DOHH2 (cell line): ENCODE measurements around the gene AXDND1.
"Not testable (repeated sequence)": the region's sequence is repeated elsewhere in the genome, so short reads cannot be mapped to it uniquely, and the experiment has no call there.

Experiments used
- H3F3A ChIP-seq: fragments of 200-600 bp; sonication (generic), shearing (Covaris generic); 2 replicates; pipeline ENCODE4 v1.6.0; 2016; ENCODE audit warnings: antibody characterized with exemption, mild to moderate bottlenecking; ENCODE audit not compliant: control insufficient read depth, insufficient read depth
- H3K27ac ChIP-seq: fragments of 200-600 bp; sonication (generic); 2 replicates; pipeline ENCODE4 v1.5.1; 2014; ENCODE audit warnings: low read depth, mild to moderate bottlenecking, low read length, moderate library complexity
- H3K27me3 ChIP-seq: fragments of 200-600 bp; sonication (generic); 2 replicates; pipeline ENCODE4 v1.6.1; 2014; ENCODE audit warnings: mild to moderate bottlenecking, low read length, mixed read lengths; ENCODE audit not compliant: control insufficient read depth
- H3K36me3 ChIP-seq: fragments of 200-600 bp; sonication (generic); 2 replicates; pipeline ENCODE4 v1.6.1; 2014; ENCODE audit warnings: mild to moderate bottlenecking, low read length, moderate library complexity, mixed read lengths; ENCODE audit not compliant: control insufficient read depth
- H3K4me1 ChIP-seq: fragments of 200-600 bp; sonication (generic); 2 replicates; pipeline ENCODE4 v1.6.1; 2014; ENCODE audit warnings: mild to moderate bottlenecking, low read length, mixed read lengths; ENCODE audit not compliant: control insufficient read depth
- H3K4me2 ChIP-seq: fragments of 200-600 bp; sonication (generic); 2 replicates; pipeline ENCODE4 v1.6.0; 2014; ENCODE audit warnings: mild to moderate bottlenecking, low read length, moderate library complexity
- H3K4me3 ChIP-seq: fragments of 200-600 bp; sonication (generic); 2 replicates; pipeline ENCODE4 v1.5.1; 2014; ENCODE audit warnings: mild to moderate bottlenecking, low read length, mixed read lengths
- H3K79me2 ChIP-seq: fragments of 200-600 bp; sonication (generic); 2 replicates; pipeline ENCODE4 v1.6.1; 2014; ENCODE audit warnings: mild to moderate bottlenecking, low read length, mixed read lengths; ENCODE audit not compliant: control insufficient read depth
- H3K9me2 ChIP-seq: fragments of 200-600 bp; sonication (generic); replicated peaks from 2 replicates; pipeline ENCODE4 v1.6.1; 2014; ENCODE audit warnings: mild to moderate bottlenecking, low read length, mixed read lengths; ENCODE audit not compliant: control insufficient read depth
- H3K9me3 ChIP-seq: fragments of 200-600 bp; sonication (generic); 2 replicates; pipeline ENCODE4 v1.6.1; 2014; ENCODE audit warnings: antibody characterized with exemption, low read length, mixed read lengths; ENCODE audit not compliant: control insufficient read depth, insufficient read depth
- H4K20me1 ChIP-seq: fragments of 200-600 bp; sonication (generic); 2 replicates; pipeline ENCODE4 v1.6.0; 2014; ENCODE audit warnings: low read depth, mild to moderate bottlenecking, antibody characterized with exemption, low read length, moderate library complexity; ENCODE audit not compliant: control insufficient read depth, insufficient read depth
- EZH2phosphoT487 ChIP-seq: fragments of 200-600 bp; sonication (generic); IDR thresholded peaks from 2 replicates; pipeline ENCODE4 v1.6.1; 2017; ENCODE audit warnings: borderline replicate concordance, mild to moderate bottlenecking, antibody characterized with exemption, low read length, moderate library complexity, mixed read lengths
- TF ChIP-seq, protein P1 (sequence below): fragments of 200-600 bp; sonication (generic); IDR thresholded peaks from one replicate; pipeline ENCODE4 v1.5.1; 2014; ENCODE audit warnings: antibody characterized with exemption, mild to moderate bottlenecking, low read depth, low read length; ENCODE audit not compliant: poor library complexity, severe bottlenecking

Gene AXDND1

DNA sequence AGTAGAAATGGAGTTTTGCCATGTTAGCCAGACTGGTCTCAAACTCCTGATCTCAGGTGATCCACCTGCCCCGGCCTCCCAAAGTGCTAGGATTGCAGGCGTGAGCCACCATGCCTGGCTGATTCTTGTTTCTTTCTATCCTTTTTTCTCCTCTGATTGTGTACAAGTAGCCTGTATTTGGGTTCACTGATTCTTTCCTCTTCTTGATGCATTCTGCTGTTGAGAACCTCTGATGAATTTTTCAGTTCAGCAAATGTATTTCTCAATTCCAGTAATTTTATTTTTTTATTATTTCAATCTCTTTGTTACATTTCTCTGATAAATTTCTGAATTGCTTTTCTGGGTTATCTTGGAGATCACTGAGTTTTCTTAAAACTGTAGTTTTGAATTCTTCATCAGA lies 58.8 kb downstream of the AXDND1 start:
- Histone ChIP-seq H3K9me2 (no peaks in the 10 kb centered on the region), H4K20me1 (no peaks in the 10 kb centered on the region), H3K79me2 (no peaks in the 10 kb centered on the region), H3K4me3 (no peak overlapping the region), H3K36me3 (no peaks in the 10 kb centered on the region), H3K27me3 (no peaks in the 10 kb centered on the region), H3K9me3 (no peaks in the 10 kb centered on the region), H3K4me1 (no peaks in the 10 kb centered on the region), H3K4me2 (no peak overlapping the region), H3F3A (no peaks in the 10 kb centered on the region), H3K27ac (no peak overlapping the region)
- no peak for TF ChIP-seq EZH2phosphoT487
- TF ChIP-seq, protein P1, sequence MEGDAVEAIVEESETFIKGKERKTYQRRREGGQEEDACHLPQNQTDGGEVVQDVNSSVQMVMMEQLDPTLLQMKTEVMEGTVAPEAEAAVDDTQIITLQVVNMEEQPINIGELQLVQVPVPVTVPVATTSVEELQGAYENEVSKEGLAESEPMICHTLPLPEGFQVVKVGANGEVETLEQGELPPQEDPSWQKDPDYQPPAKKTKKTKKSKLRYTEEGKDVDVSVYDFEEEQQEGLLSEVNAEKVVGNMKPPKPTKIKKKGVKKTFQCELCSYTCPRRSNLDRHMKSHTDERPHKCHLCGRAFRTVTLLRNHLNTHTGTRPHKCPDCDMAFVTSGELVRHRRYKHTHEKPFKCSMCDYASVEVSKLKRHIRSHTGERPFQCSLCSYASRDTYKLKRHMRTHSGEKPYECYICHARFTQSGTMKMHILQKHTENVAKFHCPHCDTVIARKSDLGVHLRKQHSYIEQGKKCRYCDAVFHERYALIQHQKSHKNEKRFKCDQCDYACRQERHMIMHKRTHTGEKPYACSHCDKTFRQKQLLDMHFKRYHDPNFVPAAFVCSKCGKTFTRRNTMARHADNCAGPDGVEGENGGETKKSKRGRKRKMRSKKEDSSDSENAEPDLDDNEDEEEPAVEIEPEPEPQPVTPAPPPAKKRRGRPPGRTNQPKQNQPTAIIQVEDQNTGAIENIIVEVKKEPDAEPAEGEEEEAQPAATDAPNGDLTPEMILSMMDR: no peak

DNA sequence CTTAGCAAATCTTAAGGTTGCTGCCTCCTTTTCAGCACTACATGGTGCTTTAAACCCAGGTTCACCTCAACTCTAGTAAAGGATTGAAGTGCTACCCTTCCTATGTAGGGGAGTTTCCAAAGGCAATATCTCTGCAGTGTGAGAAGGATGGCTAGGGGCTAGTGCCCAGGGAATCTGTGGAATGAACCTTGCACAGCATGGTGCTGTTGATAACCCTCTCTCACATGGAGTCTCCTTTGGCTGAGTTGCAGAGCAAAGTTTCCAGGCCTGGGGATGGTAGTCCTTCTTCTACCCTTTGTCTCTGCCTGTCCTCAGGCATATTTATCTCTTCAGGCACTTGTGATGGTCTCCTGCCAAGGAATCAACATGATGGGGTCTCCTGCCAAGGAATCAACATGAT lies 59.4 kb downstream of the AXDND1 start:
- Histone ChIP-seq H3K9me3 (no peaks in the 10 kb centered on the region), H3K4me2 (no peak overlapping the region), H3K4me1 (no peaks in the 10 kb centered on the region), H3K9me2 (no peaks in the 10 kb centered on the region), H3K4me3 (no peak overlapping the region), H3F3A (no peaks in the 10 kb centered on the region), H3K36me3 (no peaks in the 10 kb centered on the region), H3K27me3 (no peaks in the 10 kb centered on the region), H3K27ac (no peak overlapping the region), H4K20me1 (no peaks in the 10 kb centered on the region), H3K79me2 (no peaks in the 10 kb centered on the region)
- TF ChIP-seq, protein P1: no peak
- no peak for TF ChIP-seq EZH2phosphoT487

DNA sequence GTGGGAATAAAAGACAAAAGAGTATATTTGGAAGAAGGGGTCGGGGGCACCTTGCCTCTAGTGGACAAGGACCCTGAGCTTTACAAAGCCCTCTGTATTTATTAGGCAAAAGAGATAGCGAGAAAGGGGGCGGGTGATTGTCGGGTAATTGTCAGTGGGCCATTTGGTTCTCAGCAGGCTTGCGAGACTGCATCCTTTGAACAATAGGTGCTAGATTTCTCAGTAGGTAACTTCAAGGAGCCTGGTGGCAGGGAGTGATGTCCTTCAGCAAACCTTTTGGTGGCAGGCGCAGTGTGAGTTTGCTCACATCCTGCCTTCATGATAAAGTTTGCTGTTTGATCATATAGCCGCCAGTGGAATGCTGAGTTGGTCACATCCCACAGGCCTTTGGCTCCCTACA lies 71.4 kb downstream of the AXDND1 start:
- TF ChIP-seq, protein P1: no peak
- Histone ChIP-seq H3K27me3 (0 out of 2 replicates have a peak, but pooled peaks cover 3% of the 10 kb centered on the region), H3K9me3 (no peaks in the 10 kb centered on the region), H3K4me2 (no peak overlapping the region), H3K79me2 (no peaks in the 10 kb centered on the region), H3K4me1 (peaks cover 7% of the 10 kb centered on the region), H3K27ac (no peak overlapping the region), H3F3A (no peaks in the 10 kb centered on the region), H3K4me3 (no peak overlapping the region), H3K9me2 (no peaks in the 10 kb centered on the region), H3K36me3 (no peaks in the 10 kb centered on the region), H4K20me1 (no peaks in the 10 kb centered on the region)

DNA sequence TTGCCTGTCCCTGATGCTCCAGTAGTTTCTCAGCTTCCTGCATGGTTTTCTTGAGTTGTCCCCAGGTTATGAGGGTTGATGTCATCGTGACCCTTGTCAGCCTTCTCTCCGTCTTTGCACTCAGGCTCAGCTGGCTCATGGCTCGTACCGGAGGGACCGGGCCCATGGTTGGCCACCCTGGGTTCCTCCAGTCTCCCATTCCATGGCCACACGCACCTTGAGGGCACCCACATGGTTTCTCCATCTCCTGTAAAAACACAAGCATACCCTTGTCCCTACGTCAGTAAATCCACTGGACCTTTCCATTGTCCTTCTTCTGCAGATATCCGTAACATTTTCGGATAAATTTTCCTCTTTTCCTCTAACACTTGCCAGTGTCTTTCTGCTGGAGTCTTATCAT lies 73.9 kb downstream of the AXDND1 start:
- not testable (repeated sequence) for H3K4me2 ChIP-seq, H3K4me3 ChIP-seq, H3K79me2 ChIP-seq, H3K9me2 ChIP-seq, H3K9me3 ChIP-seq, H3K27me3 ChIP-seq, H3F3A ChIP-seq, H4K20me1 ChIP-seq, H3K4me1 ChIP-seq, H3K36me3 ChIP-seq, H3K27ac ChIP-seq

DNA sequence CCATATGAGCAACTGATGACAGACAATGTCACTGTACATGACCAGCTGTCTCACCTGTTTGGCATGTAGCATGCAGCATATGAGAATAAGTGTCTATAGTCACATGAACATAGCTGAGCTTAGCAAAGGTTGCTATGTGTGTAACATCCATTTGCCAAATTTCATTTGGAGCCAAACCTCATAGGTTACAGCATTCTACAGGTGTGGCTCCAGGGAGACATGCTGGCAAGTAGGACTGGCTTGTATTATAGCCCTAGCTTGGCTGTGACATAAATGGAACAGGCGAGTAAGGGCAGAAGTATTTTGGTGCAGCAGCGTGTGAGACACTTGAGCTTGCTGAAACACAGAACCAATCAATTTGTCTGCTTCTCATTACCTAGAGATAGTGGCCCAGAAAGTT lies 74.5 kb downstream of the AXDND1 start:
- not testable (repeated sequence) for H3K27ac ChIP-seq, H3K79me2 ChIP-seq, H3K4me3 ChIP-seq, H3K9me3 ChIP-seq, H3K4me2 ChIP-seq, H3K9me2 ChIP-seq, H3F3A ChIP-seq, H3K27me3 ChIP-seq, H3K36me3 ChIP-seq, H4K20me1 ChIP-seq, H3K4me1 ChIP-seq
